Measurements from ENCODE around the gene COL17A1.

Gene COL17A1

GRCh38 chr10:104088239-104088638 is 2.6 kb upstream of the COL17A1 start:
- TF ChIP-seq CTCF (IDR thresholded peaks at IDR 0.05; ENCODE audit: low read depth, low read length) = no peak

GRCh38 chr10:104084482-104085142 is 1.1 kb downstream of the COL17A1 start:
- no peak for TF ChIP-seq CTCF (IDR thresholded peaks at IDR 0.05; ENCODE audit: low read depth, low read length)
- H3K4me3 ChIP-seq (ENCODE audit: low read depth, low read length) = no peak overlapping the region
- in situ Hi-C loops (cut with HindIII; ENCODE audit: low sequenced_read_pairs) = no loop called here
- no peak for DNase-seq (ENCODE audit: low read depth, low spot score)

More at GRCh38 chr10:104088239-104088638, 2.6 kb upstream of the COL17A1 start:
- in situ Hi-C loops (cut with HindIII; ENCODE audit: low sequenced_read_pairs) = no loop called here
- no peak overlapping the region for H3K4me3 ChIP-seq (ENCODE audit: low read depth, low read length)
- DNase-seq (ENCODE audit: low read depth, low spot score) = no peak

- no peak for DNase-seq (ENCODE audit: low read depth, low spot score)
- TF ChIP-seq CTCF (IDR thresholded peaks at IDR 0.05; ENCODE audit: low read depth, low read length) = no peak
- in situ Hi-C loops (cut with HindIII; ENCODE audit: low sequenced_read_pairs) = no loop called here
- H3K4me3 ChIP-seq (ENCODE audit: low read depth, low read length) = no peak overlapping the region
These were observed 3.7 kb downstream of the COL17A1 start for GRCh38 chr10:104081998-104082397.

GRCh38 chr10:104080762-104081161 is 4.9 kb downstream of the COL17A1 start:
- no peak for TF ChIP-seq CTCF (IDR thresholded peaks at IDR 0.05; ENCODE audit: low read depth, low read length)
- in situ Hi-C loops (cut with HindIII; ENCODE audit: low sequenced_read_pairs) = no loop called here
- DNase-seq (ENCODE audit: low read depth, low spot score) = no peak

GRCh38 chr10:104077663-104078151 is 8.0 kb downstream of the COL17A1 start:
- in situ Hi-C loops (cut with HindIII; ENCODE audit: low sequenced_read_pairs) = no loop called here

More at GRCh38 chr10:104080762-104081161, 4.9 kb downstream of the COL17A1 start:
- no peak overlapping the region for H3K4me3 ChIP-seq (ENCODE audit: low read depth, low read length)

GRCh38 chr10:104077247-104077646 is 8.4 kb downstream of the COL17A1 start:
- in situ Hi-C loops (cut with HindIII; ENCODE audit: low sequenced_read_pairs) = no loop called here
- no peak for TF ChIP-seq CTCF (IDR thresholded peaks at IDR 0.05; ENCODE audit: low read depth, low read length)

More at GRCh38 chr10:104077663-104078151, 8.0 kb downstream of the COL17A1 start:
- no peak overlapping the region for H3K4me3 ChIP-seq (ENCODE audit: low read depth, low read length)
- no peak for TF ChIP-seq CTCF (IDR thresholded peaks at IDR 0.05; ENCODE audit: low read depth, low read length)
- DNase-seq (ENCODE audit: low read depth, low spot score) = no peak

More at GRCh38 chr10:104077247-104077646, 8.4 kb downstream of the COL17A1 start:
- no peak for DNase-seq (ENCODE audit: low read depth, low spot score)
- H3K4me3 ChIP-seq (ENCODE audit: low read depth, low read length) = no peak overlapping the region
